Fibroblast of the aortic adventitia (primary cell): ENCODE data around the gene SERPINF2. TPM values are rescaled to one million over a fixed set of nuclear protein-coding genes. Genes with fewer than 3 reads are reported as not detected.

ENCODE experiments used
- DNase-seq: peaks from one replicate; pipeline ENCODE4 v3.0.0-alpha.2; 2010; ENCODE audit warnings: low read depth
- H3K4me3 ChIP-seq: 2 replicates; pipeline ENCODE4 v1.5.1; 2011; ENCODE audit warnings: low read depth, mild to moderate bottlenecking, control low read depth, low read length, moderate library complexity
- CTCF ChIP-seq: IDR thresholded peaks from 2 replicates; pipeline ENCODE4 v1.5.1; 2011; ENCODE audit warnings: mild to moderate bottlenecking, low read length, control low read depth, inconsistent platforms; ENCODE audit not compliant: insufficient read depth
- total RNA-seq: library from RNA; depleted of rRNA; stranded (reverse); fragments of >200 nt; gene quantifications from 2 replicates; pipeline ENCODE4 v1.2.3, GENCODE V29; 2012; ENCODE audit warnings: low replicate concordance

SERPINF2 gene
- total RNA-seq, 1 donor: 0.18 TPM

- H3K4me3 ChIP-seq: peak overlapping the region; percentile 73
- DNase-seq: no peak
- no peak for TF ChIP-seq CTCF
These were observed 17.6 kb upstream of the SERPINF2 start for GRCh38 chr17:1724869-1725641.

- peak overlapping the region; percentile 73 for H3K4me3 ChIP-seq
- no peak for TF ChIP-seq CTCF
- DNase-seq: no peak
These were observed 16.8 kb upstream of the SERPINF2 start for GRCh38 chr17:1725642-1726511.

GRCh38 chr17:1726626-1727257 lies 15.9 kb upstream of the SERPINF2 start:
- no peak overlapping the region for H3K4me3 ChIP-seq
- TF ChIP-seq CTCF: no peak
- DNase-seq: no peak

GRCh38 chr17:1727258-1727789 lies 15.3 kb upstream of the SERPINF2 start:
- DNase-seq: no peak
- no peak for TF ChIP-seq CTCF
- no peak overlapping the region for H3K4me3 ChIP-seq

GRCh38 chr17:1727876-1728630 lies 14.6 kb upstream of the SERPINF2 start:
- no peak for DNase-seq
- H3K4me3 ChIP-seq: no peak overlapping the region
- no peak for TF ChIP-seq CTCF

GRCh38 chr17:1729966-1730325 lies 12.7 kb upstream of the SERPINF2 start:
- DNase-seq: no peak
- peak overlapping the region; percentile 44 for H3K4me3 ChIP-seq
- TF ChIP-seq CTCF: no peak
